CD14-positive monocyte (primary cell): Measurements from ENCODE around the gene DPH1. TPM values are rescaled to one million over a fixed set of nuclear protein-coding genes. Genes with fewer than 3 reads are reported as not detected.
A peak's percentile ranks its signal among the peaks of the same experiment; 100 is the strongest.

Experiments
- DNase-seq, 3 donors: peaks; one replicate each; pipeline ENCODE4 v3.0.0-alpha.2; 2011 to 2022
- H2AFZ ChIP-seq: 2 replicates; pipeline ENCODE4 v1.6.0; 2012; ENCODE audit warnings: mild to moderate bottlenecking, low read depth, low read length, inconsistent platforms; ENCODE audit not compliant: insufficient read depth, poor library complexity, severe bottlenecking
- H3K27ac ChIP-seq, 2 donors: 1 replicate in 1 of 2; 2 replicates in 1 of 2; pipeline ENCODE4 v1.5.1; 2012 to 2013; ENCODE audit warnings: low read length in 2 of 2, control low read depth in 1 of 2, inconsistent platforms in 1 of 2, low read depth in 1 of 2, mild to moderate bottlenecking in 1 of 2
- H3K27me3 ChIP-seq, 2 donors: one replicate each; pipeline versions ENCODE4 v1.6.0 to v1.6.1; 2011 to 2013; ENCODE audit warnings: low read length in 2 of 2; ENCODE audit not compliant: control insufficient read depth in 2 of 2, insufficient read depth in 2 of 2
- H3K36me3 ChIP-seq, 2 donors: replicated peaks in 1 of 2; 1 replicate in 1 of 2; 2 replicates in 1 of 2; pipeline versions ENCODE4 v1.5.1 to v1.6.1; 2012 to 2013; ENCODE audit warnings: low read length in 2 of 2, control low read depth in 1 of 2, inconsistent platforms in 1 of 2, mild to moderate bottlenecking in 1 of 2; ENCODE audit not compliant: insufficient read depth in 2 of 2, control insufficient read depth in 1 of 2
- H3K4me1 ChIP-seq, 2 donors: 1 replicate in 1 of 2; 2 replicates in 1 of 2; pipeline versions ENCODE4 v1.5.1 to v1.6.1; 2012 to 2013; ENCODE audit warnings: low read length in 2 of 2, control low read depth in 1 of 2, inconsistent platforms in 1 of 2, mild to moderate bottlenecking in 1 of 2, moderate library complexity in 1 of 2; ENCODE audit not compliant: insufficient read depth in 2 of 2, control insufficient read depth in 1 of 2
- H3K4me2 ChIP-seq: replicated peaks from 2 replicates; pipeline ENCODE3; 2012; ENCODE audit warnings: low read length, moderate library complexity, mild to moderate bottlenecking; ENCODE audit not compliant: poor library complexity, severe bottlenecking; ENCODE audit errors: extremely low read depth
- H3K4me3 ChIP-seq, 3 experiments: fragments of 200-600 bp in 1 of 3; sonication (generic) in 1 of 3; replicated peaks in 1 of 3; 1 replicate in 2 of 3; 2 replicates in 1 of 3; pipeline ENCODE4 v1.5.1; 2011 to 2013; ENCODE audit warnings: low read length in 3 of 3, mild to moderate bottlenecking in 3 of 3, control low read depth in 2 of 3, low read depth in 2 of 3, inconsistent platforms in 1 of 3, moderate library complexity in 1 of 3
- H3K79me2 ChIP-seq: 2 replicates; pipeline ENCODE4 v1.6.0; 2012; ENCODE audit warnings: mild to moderate bottlenecking, control low read depth, inconsistent platforms, low read length, moderate library complexity; ENCODE audit not compliant: insufficient read depth
- H3K9ac ChIP-seq: 2 replicates; pipeline ENCODE4 v1.6.0; 2017; ENCODE audit warnings: low read length, mild to moderate bottlenecking; ENCODE audit not compliant: insufficient read depth, poor library complexity, severe bottlenecking
- H3K9me3 ChIP-seq, 2 donors: replicated peaks in 1 of 2; 1 replicate in 1 of 2; 2 replicates in 1 of 2; pipeline versions ENCODE4 v1.5.1 to v1.6.1; 2012 to 2013; ENCODE audit warnings: low read length in 2 of 2, control low read depth in 1 of 2; ENCODE audit not compliant: control insufficient read depth in 1 of 2, insufficient read depth in 1 of 2
- H4K20me1 ChIP-seq: 2 replicates; pipeline ENCODE4 v1.6.0; 2012; ENCODE audit warnings: mild to moderate bottlenecking, low read length, control low read depth, moderate library complexity; ENCODE audit not compliant: insufficient read depth
- H3K27ac Mint-ChIP-seq, 7 donors: one replicate each; pipeline ENCODE4 v1.8.0; 2020; ENCODE audit warnings: mild to moderate bottlenecking in 7 of 7, mixed read lengths in 7 of 7, moderate library complexity in 6 of 7, inconsistent platforms in 2 of 7
- H3K27me3 Mint-ChIP-seq, 3 donors: one replicate each; pipeline ENCODE4 v1.8.0; 2021 to 2022; ENCODE audit warnings: low read depth in 3 of 3, mild to moderate bottlenecking in 3 of 3, mixed read lengths in 3 of 3, moderate library complexity in 3 of 3, inconsistent platforms in 1 of 3
- H3K36me3 Mint-ChIP-seq, 2 donors: one replicate each; pipeline ENCODE4 v1.8.0; 2020; ENCODE audit warnings: mixed read lengths in 2 of 2, inconsistent platforms in 1 of 2, mild to moderate bottlenecking in 1 of 2
- H3K4me1 Mint-ChIP-seq: one replicate; pipeline ENCODE4 v1.8.0; 2020; ENCODE audit warnings: mild to moderate bottlenecking, mixed read lengths
- H3K4me3 Mint-ChIP-seq, 2 donors: one replicate each; pipeline ENCODE4 v1.8.0; 2020; ENCODE audit warnings: mild to moderate bottlenecking in 2 of 2, mixed read lengths in 2 of 2, moderate library complexity in 1 of 2
- H3K9me3 Mint-ChIP-seq, 7 donors: one replicate each; pipeline ENCODE4 v1.8.0; 2020 to 2022; ENCODE audit warnings: mixed read lengths in 7 of 7, mild to moderate bottlenecking in 6 of 7, moderate library complexity in 6 of 7, inconsistent platforms in 2 of 7
- CTCF ChIP-seq: fragments of 200-600 bp; IDR thresholded peaks from one replicate; pipeline ENCODE4 v1.8.0; 2022; ENCODE audit warnings: antibody characterized with exemption, mild to moderate bottlenecking
- WGBS: methylation state at CpG from one replicate; pipeline ENCODE4 v1.1.5; 2013; ENCODE audit warnings: missing lambda C conversion rate; ENCODE audit not compliant: insufficient coverage; 5-methylcytosine and 5-hydroxymethylcytosine counted together
- intact Hi-C, 2 donors: fragments of 100-400 bp; cut with micrococcal nuclease; formaldehyde crosslinking; loops; one replicate each; pipeline versions ENCODE4 v1.15.0 to v1.15.1; 2023
- polyA plus RNA-seq, 3 donors: library from polyadenylated mRNA; depleted of rRNA in 1 of 3; unstranded in 2 of 3; stranded (reverse) in 1 of 3; fragments of 300-500 nt in 2 of 3; fragments of >200 nt in 1 of 3; fragmentation: Illumina TruSeq in 2 of 3; gene quantifications; 1 replicate in 2 of 3; 2 replicates in 1 of 3; pipeline ENCODE4 v1.2.3, GENCODE V29; 2012 to 2021

The DPH1 gene
- polyA plus RNA-seq, 3 donors = 7.5 to 29.4 (median 9.3) TPM

GRCh38 chr17:2058586-2059546 lies 28.9 kb downstream of the DPH1 start:
- Histone ChIP-seq H3K27me3 (peaks cover 19 to 32% of the 10 kb centered on the region in 2 donors), H3K9ac (peak overlapping the region; percentile 53), H2AFZ (no peak overlapping the region), H3K4me3 (peak overlapping the region; percentile 16 to 76 (median 47)), H3K79me2 (no peaks in the 10 kb centered on the region), H3K36me3 (peaks cover 7 to 23% of the 10 kb centered on the region in 2 donors), H3K4me2 (peak overlapping the region; percentile 85), H4K20me1 (peaks cover 14% of the 10 kb centered on the region), H3K27ac (peak overlapping the region; percentile 35 to 67), H3K9me3 (peaks cover 0 to 3% of the 10 kb centered on the region in 2 donors), H3K4me1 (peaks cover 37 to 68% of the 10 kb centered on the region in 2 donors)
- peak overlapping the region; percentile 80 to 90 for H3K4me3 Mint-ChIP-seq
- TF ChIP-seq CTCF = peak; percentile 91
- intact Hi-C loops = loop anchor here (2.0 to 10.0 kb wide), 4 partner anchors 28 to 98 kb away; no protein-coding TSS in a partner anchor
- peaks cover 32 to 36% of the 10 kb centered on the region in 2 donors for H3K36me3 Mint-ChIP-seq
- H3K9me3 Mint-ChIP-seq = peaks cover 0 to 6% (median 0%) of the 10 kb centered on the region in 7 donors
- peaks cover 24 to 65% (median 32%) of the 10 kb centered on the region in 3 donors for H3K27me3 Mint-ChIP-seq
- peaks cover 29% of the 10 kb centered on the region for H3K4me1 Mint-ChIP-seq
- peak; percentile 76 to 81 (median 81) for DNase-seq
- H3K27ac Mint-ChIP-seq = peak overlapping the region in 3 of 7 donors; percentile 40 to 72 (median 40)
- WGBS = under 1% methylated on average over 45 of the region's 78 CpGs
